ENCODE data around the gene SULT1E1. TPM values are rescaled to one million over a fixed set of nuclear protein-coding genes. Genes with fewer than 3 reads are reported as not detected.
A peak's percentile ranks its signal among the peaks of the same experiment; 100 is the strongest.
"Not testable (repeated sequence)": the region's sequence is repeated elsewhere in the genome, so short reads cannot be mapped to it uniquely, and the experiment has no call there.

The SULT1E1 gene
- total RNA-seq, 1 experiment from 2014 or later: not detected

- no peak for DNase-seq (ENCODE audit: low read depth in 1 of 2, low spot score in 2 of 2)
- Histone ChIP-seq H3K4me1 (replicated peaks) (no peaks in the 10 kb centered on the region), H3K27ac (no peak overlapping the region), H3K9me3 (replicated peaks) (no peaks in the 10 kb centered on the region), H3K27me3 (replicated peaks) (peaks cover 5% of the 10 kb centered on the region; the same call in 1 of the 2 replicates), H3K36me3 (no peaks in the 10 kb centered on the region), H3K4me3 (no peak overlapping the region)
Measured at GRCh38 chr4:69832326-69833030, 27.5 kb downstream of the SULT1E1 start.

- H3K27me3 ChIP-seq (replicated peaks): peaks cover 5% of the 10 kb centered on the region; the same call in 1 of the 2 replicates
Measured at GRCh38 chr4:69831646-69832325, 28.2 kb downstream of the SULT1E1 start.

GRCh38 chr4:69831270-69831627 is 28.7 kb downstream of the SULT1E1 start:
- no peak for DNase-seq (ENCODE audit: low read depth in 1 of 2, low spot score in 2 of 2)
- Histone ChIP-seq H3K27me3 (replicated peaks) (peaks cover 5% of the 10 kb centered on the region; the same call in 1 of the 2 replicates), H3K4me3 (no peak overlapping the region), H3K36me3 (no peaks in the 10 kb centered on the region), H3K9me3 (replicated peaks) (no peaks in the 10 kb centered on the region), H3K4me1 (replicated peaks) (no peaks in the 10 kb centered on the region), H3K27ac (no peak overlapping the region)

More at GRCh38 chr4:69831646-69832325, 28.2 kb downstream of the SULT1E1 start:
- Histone ChIP-seq H3K4me3 (no peak overlapping the region), H3K9me3 (replicated peaks) (no peaks in the 10 kb centered on the region), H3K36me3 (no peaks in the 10 kb centered on the region), H3K4me1 (replicated peaks) (no peaks in the 10 kb centered on the region), H3K27ac (no peak overlapping the region)
- DNase-seq (ENCODE audit: low read depth in 1 of 2, low spot score in 2 of 2): no peak

- no peak for DNase-seq (ENCODE audit: low read depth in 1 of 2, low spot score in 2 of 2)
- Histone ChIP-seq H3K27me3 (replicated peaks) (peaks cover 5% of the 10 kb centered on the region; the same call in 1 of the 2 replicates), H3K4me3 (no peak overlapping the region), H3K36me3 (no peaks in the 10 kb centered on the region), H3K27ac (no peak overlapping the region), H3K4me1 (replicated peaks) (no peaks in the 10 kb centered on the region), H3K9me3 (replicated peaks) (no peaks in the 10 kb centered on the region)
Measured at GRCh38 chr4:69830560-69831269, 29.2 kb downstream of the SULT1E1 start.

GRCh38 chr4:69830192-69830559 is 29.8 kb downstream of the SULT1E1 start:
- peaks cover 5% of the 10 kb centered on the region; the same call in 1 of the 2 replicates for H3K27me3 ChIP-seq (replicated peaks)

GRCh38 chr4:69829678-69830077 is 30.3 kb downstream of the SULT1E1 start:
- Histone ChIP-seq H3K36me3 (no peaks in the 10 kb centered on the region), H3K9me3 (replicated peaks) (no peaks in the 10 kb centered on the region), H3K27ac (no peak overlapping the region), H3K4me1 (replicated peaks) (no peaks in the 10 kb centered on the region), H3K27me3 (replicated peaks) (peaks cover 5% of the 10 kb centered on the region; the same call in 1 of the 2 replicates), H3K4me3 (no peak overlapping the region)
- DNase-seq (ENCODE audit: low read depth in 1 of 2, low spot score in 2 of 2): no peak

More at GRCh38 chr4:69830192-69830559, 29.8 kb downstream of the SULT1E1 start:
- Histone ChIP-seq H3K4me1 (replicated peaks) (no peaks in the 10 kb centered on the region), H3K4me3 (no peak overlapping the region), H3K27ac (no peak overlapping the region), H3K36me3 (no peaks in the 10 kb centered on the region), H3K9me3 (replicated peaks) (no peaks in the 10 kb centered on the region)
- DNase-seq (ENCODE audit: low read depth in 1 of 2, low spot score in 2 of 2): no peak

DNA sequence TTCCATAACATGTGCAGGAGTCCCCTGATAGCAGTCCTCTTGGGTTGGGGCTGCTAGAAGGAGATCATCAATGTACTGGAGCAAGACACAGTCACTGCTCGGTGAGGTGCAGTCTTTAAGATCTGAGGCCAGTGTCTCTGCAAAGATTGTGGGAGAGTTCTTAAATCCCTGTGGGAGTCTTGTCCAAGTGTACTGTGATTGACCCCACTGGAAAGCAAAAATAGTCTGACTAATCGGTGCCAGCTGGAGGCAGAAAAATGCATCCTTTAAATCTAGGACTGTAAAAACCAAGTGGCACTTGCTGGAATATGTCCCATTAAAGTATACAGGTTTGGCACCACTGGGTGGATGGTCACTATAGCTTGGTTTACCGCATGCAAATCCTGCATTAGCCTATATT is 31.1 kb downstream of the SULT1E1 start:
- H3K27ac ChIP-seq: no peak overlapping the region
- no peak overlapping the region for H3K4me3 ChIP-seq
- no peaks in the 10 kb centered on the region for H3K36me3 ChIP-seq
- DNase-seq (ENCODE audit: low read depth in 1 of 2, low spot score in 2 of 2): no peak
- peaks cover 5% of the 10 kb centered on the region; the same call in 1 of the 2 replicates for H3K27me3 ChIP-seq (replicated peaks)
- H3K4me1 ChIP-seq (replicated peaks): no peaks in the 10 kb centered on the region
- H3K9me3 ChIP-seq (replicated peaks): no peaks in the 10 kb centered on the region

DNA sequence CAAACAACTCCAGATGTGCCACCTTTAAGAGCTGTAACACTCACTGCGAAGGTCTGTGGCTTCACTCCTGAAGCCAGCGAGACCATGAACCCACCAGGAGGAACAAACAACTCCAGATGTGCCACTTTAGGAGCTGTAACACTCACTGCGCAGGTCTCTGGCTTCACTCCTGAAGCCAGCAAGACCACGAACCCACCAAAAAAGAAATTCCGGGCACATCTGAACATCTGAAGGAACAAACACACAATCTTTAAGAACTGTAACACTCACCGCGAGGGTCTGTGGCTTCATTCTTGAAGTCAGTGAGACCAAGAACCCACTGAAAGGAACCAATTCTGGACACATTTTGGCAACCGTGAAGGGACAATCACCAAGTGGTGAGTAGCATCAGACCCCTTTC is 34.9 kb downstream of the SULT1E1 start:
- H3K4me3 ChIP-seq; H3K27me3 ChIP-seq (replicated peaks); H3K27ac ChIP-seq; H3K4me1 ChIP-seq (replicated peaks); H3K9me3 ChIP-seq (replicated peaks); DNase-seq (ENCODE audit: low read depth in 1 of 2, low spot score in 2 of 2); H3K36me3 ChIP-seq: not testable (repeated sequence)

DNA sequence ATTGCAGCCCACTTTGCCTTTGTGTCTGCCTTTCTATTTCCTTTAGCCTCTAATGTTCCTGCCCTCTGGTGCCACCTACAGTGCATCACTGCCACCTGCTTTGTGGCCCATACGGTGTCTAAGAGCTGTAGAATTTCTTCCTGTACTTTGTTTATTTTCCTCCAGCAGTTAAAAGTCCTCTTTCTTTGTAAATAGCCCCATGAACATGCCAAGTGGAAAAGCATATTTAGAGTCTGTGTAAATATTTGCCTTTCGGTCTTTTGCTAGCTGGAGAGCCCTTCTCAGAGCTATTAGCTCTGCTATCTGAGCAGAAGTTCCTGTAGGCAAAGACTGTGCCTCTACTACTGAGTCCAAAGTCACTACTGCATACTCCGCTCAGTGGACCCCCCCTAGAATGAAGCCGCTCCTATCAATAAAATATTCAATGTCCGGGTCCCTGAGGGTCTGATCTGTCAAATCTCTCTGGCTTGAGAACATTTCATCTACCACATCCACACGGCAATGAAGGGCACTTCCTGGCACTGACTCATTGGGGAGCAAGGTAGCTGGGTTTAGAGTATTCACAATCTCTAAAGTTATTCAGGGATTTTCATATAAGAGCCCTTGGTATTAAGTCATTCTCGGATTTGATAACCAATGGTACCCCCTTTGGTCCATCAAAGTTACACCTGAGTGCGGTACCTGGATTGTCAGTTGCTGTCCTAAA is 36.3 kb downstream of the SULT1E1 start:
- peak in 1 of 2 experiments; percentile 3 for DNase-seq (ENCODE audit: low read depth in 1 of 2, low spot score in 2 of 2)
- Histone ChIP-seq H3K27ac (no peak overlapping the region), H3K27me3 (replicated peaks) (no peaks in the 10 kb centered on the region)

GRCh38 chr4:69823048-69823447 is 36.9 kb downstream of the SULT1E1 start:
- Histone ChIP-seq H3K4me1 (replicated peaks) (no peaks in the 10 kb centered on the region), H3K36me3 (no peaks in the 10 kb centered on the region), H3K27me3 (replicated peaks) (no peaks in the 10 kb centered on the region), H3K9me3 (replicated peaks) (no peaks in the 10 kb centered on the region), H3K4me3 (no peak overlapping the region), H3K27ac (no peak overlapping the region)
- no peak for DNase-seq (ENCODE audit: low read depth in 1 of 2, low spot score in 2 of 2)

More for the DNA sequence above, 36.3 kb downstream of the SULT1E1 start:
- Histone ChIP-seq H3K36me3 (no peaks in the 10 kb centered on the region), H3K4me3 (no peak overlapping the region), H3K4me1 (replicated peaks) (no peaks in the 10 kb centered on the region), H3K9me3 (replicated peaks) (no peaks in the 10 kb centered on the region)

GRCh38 chr4:69822198-69822597 is 37.7 kb downstream of the SULT1E1 start:
- Histone ChIP-seq H3K36me3 (no peaks in the 10 kb centered on the region), H3K4me3 (no peak overlapping the region), H3K9me3 (replicated peaks) (no peaks in the 10 kb centered on the region), H3K27ac (no peak overlapping the region), H3K4me1 (replicated peaks) (no peaks in the 10 kb centered on the region), H3K27me3 (replicated peaks) (no peaks in the 10 kb centered on the region)
- no peak for DNase-seq (ENCODE audit: low read depth in 1 of 2, low spot score in 2 of 2)

DNA sequence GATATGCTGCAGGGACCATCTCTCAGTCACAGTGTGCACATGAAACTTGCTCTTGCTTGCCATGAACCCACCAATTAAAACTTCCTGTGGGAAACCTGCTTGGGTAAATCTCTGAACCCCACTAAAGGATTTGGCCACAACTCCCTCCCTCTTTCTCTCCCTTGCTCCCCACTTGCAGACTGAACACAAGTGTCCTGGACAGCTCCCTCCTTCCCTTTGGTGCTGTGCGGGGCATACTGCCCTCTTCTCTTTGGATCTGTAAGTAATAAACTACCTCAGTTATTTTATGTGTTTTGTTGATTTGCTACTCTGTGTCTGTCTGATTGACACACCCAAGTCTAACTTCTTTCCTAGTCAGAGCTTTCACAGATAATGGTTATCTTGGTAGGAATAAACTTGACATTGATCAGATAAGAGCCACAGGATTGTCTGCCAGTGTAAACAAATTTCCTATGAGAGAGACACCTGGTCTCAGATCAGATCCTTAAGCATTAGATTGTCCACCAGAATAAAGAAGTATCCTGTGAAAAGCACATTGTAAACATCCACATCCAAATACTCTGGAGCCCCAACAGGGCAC is 41.8 kb downstream of the SULT1E1 start:
- Histone ChIP-seq H3K27me3 (replicated peaks) (no peaks in the 10 kb centered on the region; the same call in 1 of the 2 replicates), H3K9me3 (replicated peaks) (no peaks in the 10 kb centered on the region), H3K4me3 (no peak overlapping the region), H3K27ac (no peak overlapping the region), H3K4me1 (replicated peaks) (no peaks in the 10 kb centered on the region), H3K36me3 (no peaks in the 10 kb centered on the region)
- no peak for DNase-seq (ENCODE audit: low read depth in 1 of 2, low spot score in 2 of 2)

GRCh38 chr4:69816236-69816635 is 43.7 kb downstream of the SULT1E1 start:
- Histone ChIP-seq H3K27ac (no peak overlapping the region), H3K4me1 (replicated peaks) (no peaks in the 10 kb centered on the region), H3K27me3 (replicated peaks) (no peaks in the 10 kb centered on the region; the same call in 1 of the 2 replicates), H3K36me3 (no peaks in the 10 kb centered on the region), H3K4me3 (no peak overlapping the region), H3K9me3 (replicated peaks) (no peaks in the 10 kb centered on the region)
- no peak for DNase-seq (ENCODE audit: low read depth in 1 of 2, low spot score in 2 of 2)

Data from SJSA1 (cell line).